Hepatocyte (in vitro differentiated cells): ENCODE results near the gene GCA.

Experiments used
- CTCF ChIP-seq: fragments of 200-600 bp; sonication (generic); IDR thresholded peaks from 2 replicates; pipeline ENCODE4 v1.5.1; 2016; ENCODE audit warnings: antibody characterized with exemption, mild to moderate bottlenecking; ENCODE audit not compliant: poor library complexity
- EZH2 ChIP-seq: fragments of 200-600 bp; sonication (generic); IDR thresholded peaks from 2 replicates; pipeline ENCODE4 v1.6.1; 2016; ENCODE audit warnings: antibody characterized with exemption, mild to moderate bottlenecking, borderline replicate concordance
- EZH2phosphoT487 ChIP-seq: fragments of 200-600 bp; sonication (generic); IDR thresholded peaks from one replicate; pipeline ENCODE4 v1.6.1; 2018; ENCODE audit warnings: antibody characterized with exemption, mild to moderate bottlenecking, low read depth, moderate library complexity; ENCODE audit not compliant: unreplicated experiment, severe bottlenecking

- TF ChIP-seq CTCF (peak; percentile 42), EZH2phosphoT487 (no peak), EZH2 (no peak)
These were observed 16.7 kb upstream of the GCA start for GRCh38 chr2:162327134-162327769.
